ENCODE measurements around the gene EGLN1.

The EGLN1 gene

DNA sequence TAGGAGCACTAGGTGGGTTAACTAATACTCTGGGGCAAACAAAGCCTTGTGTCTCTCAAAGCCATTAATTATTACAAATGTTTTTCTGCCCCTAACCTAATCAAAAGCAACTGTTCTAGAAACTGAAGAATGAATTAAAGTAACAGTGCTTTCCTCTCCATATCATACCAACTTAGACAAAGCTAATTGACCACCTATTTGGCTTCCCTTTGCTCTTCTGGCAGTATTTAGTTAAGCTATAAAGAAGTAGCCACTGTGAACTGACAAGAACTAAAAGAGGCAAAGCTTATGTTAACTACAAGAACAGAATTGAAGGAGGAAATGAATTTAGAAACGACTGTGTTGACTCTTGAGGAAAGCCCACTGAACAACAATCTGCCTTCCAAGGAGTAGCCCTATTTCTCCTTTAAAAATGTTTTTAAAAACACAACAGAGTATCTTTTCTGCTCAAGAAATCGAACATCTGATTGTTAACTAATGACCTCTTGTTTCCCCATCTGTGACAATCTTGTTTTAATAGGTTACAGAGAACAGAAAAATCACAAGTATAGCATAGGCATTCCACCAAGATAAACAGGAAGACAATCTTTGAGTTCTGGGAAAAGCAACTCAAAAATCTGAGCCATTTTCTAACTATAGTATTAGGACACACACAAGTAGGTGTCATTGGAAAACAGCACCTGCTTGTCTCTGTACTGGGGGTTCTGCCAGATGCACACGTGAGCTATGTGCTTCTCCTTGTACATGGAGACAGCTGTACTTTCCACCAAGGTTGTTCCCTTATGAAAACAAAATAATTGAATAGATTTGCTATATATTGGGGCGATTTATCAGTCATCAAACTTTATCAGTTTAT is 3.1 kb upstream of the EGLN1 start:
- no peak for TF ChIP-seq FOXM1 (IDR thresholded peaks at IDR 0.05; ENCODE audit: borderline replicate concordance, low read depth)

DNA sequence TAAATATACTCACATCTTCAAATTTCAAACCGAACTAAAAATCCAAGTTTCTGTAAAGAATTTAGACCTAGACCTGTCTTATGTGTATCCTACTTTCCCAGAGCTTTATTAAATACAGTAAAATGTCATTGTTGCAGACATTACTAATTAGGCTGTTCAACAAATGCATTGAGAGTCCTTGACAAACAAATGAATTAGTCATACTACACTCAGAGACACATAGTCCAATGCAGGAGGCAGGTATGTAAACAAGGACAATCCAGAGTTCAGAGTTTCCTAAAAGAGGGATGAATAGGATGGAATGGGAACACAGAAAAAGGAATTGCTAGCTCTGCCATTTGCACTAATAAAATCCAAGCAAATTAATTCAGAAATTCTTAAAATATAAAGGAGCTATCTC is 1.6 kb upstream of the EGLN1 start:
- no peak for TF ChIP-seq NFIC (IDR thresholded peaks at IDR 0.05)
- TF ChIP-seq FOXM1 (IDR thresholded peaks at IDR 0.05; ENCODE audit: borderline replicate concordance, low read depth), result no peak
- TF ChIP-seq TAF1 (IDR thresholded peaks at IDR 0.05; ENCODE audit: low read depth), result no peak
- TF ChIP-seq, protein P1, sequence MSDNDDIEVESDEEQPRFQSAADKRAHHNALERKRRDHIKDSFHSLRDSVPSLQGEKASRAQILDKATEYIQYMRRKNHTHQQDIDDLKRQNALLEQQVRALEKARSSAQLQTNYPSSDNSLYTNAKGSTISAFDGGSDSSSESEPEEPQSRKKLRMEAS (IDR thresholded peaks at IDR 0.05), result no peak
- TF ChIP-seq TEAD4 (IDR thresholded peaks at IDR 0.05), result no peak
- TF ChIP-seq, protein P2, sequence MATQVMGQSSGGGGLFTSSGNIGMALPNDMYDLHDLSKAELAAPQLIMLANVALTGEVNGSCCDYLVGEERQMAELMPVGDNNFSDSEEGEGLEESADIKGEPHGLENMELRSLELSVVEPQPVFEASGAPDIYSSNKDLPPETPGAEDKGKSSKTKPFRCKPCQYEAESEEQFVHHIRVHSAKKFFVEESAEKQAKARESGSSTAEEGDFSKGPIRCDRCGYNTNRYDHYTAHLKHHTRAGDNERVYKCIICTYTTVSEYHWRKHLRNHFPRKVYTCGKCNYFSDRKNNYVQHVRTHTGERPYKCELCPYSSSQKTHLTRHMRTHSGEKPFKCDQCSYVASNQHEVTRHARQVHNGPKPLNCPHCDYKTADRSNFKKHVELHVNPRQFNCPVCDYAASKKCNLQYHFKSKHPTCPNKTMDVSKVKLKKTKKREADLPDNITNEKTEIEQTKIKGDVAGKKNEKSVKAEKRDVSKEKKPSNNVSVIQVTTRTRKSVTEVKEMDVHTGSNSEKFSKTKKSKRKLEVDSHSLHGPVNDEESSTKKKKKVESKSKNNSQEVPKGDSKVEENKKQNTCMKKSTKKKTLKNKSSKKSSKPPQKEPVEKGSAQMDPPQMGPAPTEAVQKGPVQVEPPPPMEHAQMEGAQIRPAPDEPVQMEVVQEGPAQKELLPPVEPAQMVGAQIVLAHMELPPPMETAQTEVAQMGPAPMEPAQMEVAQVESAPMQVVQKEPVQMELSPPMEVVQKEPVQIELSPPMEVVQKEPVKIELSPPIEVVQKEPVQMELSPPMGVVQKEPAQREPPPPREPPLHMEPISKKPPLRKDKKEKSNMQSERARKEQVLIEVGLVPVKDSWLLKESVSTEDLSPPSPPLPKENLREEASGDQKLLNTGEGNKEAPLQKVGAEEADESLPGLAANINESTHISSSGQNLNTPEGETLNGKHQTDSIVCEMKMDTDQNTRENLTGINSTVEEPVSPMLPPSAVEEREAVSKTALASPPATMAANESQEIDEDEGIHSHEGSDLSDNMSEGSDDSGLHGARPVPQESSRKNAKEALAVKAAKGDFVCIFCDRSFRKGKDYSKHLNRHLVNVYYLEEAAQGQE (IDR thresholded peaks at IDR 0.05; ENCODE audit: low read depth), result no peak
- TF ChIP-seq, protein P3, sequence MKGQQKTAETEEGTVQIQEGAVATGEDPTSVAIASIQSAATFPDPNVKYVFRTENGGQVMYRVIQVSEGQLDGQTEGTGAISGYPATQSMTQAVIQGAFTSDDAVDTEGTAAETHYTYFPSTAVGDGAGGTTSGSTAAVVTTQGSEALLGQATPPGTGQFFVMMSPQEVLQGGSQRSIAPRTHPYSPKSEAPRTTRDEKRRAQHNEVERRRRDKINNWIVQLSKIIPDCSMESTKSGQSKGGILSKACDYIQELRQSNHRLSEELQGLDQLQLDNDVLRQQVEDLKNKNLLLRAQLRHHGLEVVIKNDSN (IDR thresholded peaks at IDR 0.05), result no peak
- TF ChIP-seq YY1 (IDR thresholded peaks at IDR 0.05; ENCODE audit: low read depth), result no peak
- no peak for TF ChIP-seq EGR1 (IDR thresholded peaks at IDR 0.05)
- TF ChIP-seq TCF12 (IDR thresholded peaks at IDR 0.05; ENCODE audit: low read depth), result no peak
- TF ChIP-seq CREB1 (IDR thresholded peaks at IDR 0.05; ENCODE audit: low read depth), result no peak
- no peak for TF ChIP-seq CEBPB (IDR thresholded peaks at IDR 0.05)
- TF ChIP-seq RAD21 (IDR thresholded peaks at IDR 0.05; ENCODE audit: low read depth), result no peak
- TF ChIP-seq EP300 (IDR thresholded peaks at IDR 0.05; ENCODE audit: borderline replicate concordance), result no peak
- TF ChIP-seq ZBTB7A (IDR thresholded peaks at IDR 0.05; ENCODE audit: low read depth), result no peak

DNA sequence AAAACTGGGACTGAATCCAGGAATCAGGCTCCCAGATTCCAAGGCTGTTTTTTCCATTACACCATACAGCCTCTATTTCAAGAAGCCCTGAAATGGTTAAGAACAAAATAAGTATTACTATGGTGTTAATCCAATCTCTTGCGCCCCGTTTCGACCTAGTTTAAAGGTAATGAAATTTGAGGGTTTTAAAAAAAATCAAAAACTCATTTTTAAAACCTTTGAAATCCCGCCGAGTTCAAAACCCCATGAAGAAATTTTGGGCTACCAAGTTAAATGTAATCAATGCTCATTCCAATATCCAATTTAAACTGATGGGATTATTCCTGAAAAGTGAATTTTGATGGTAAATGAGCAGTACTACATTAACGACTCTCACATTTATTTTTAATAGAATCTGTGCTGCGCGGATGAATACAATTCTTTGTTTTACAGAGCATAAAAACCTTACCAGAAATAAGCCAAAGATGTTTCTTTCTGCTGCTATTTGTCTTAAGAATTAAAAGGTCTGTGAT is 767 bp upstream of the EGLN1 start:
- TF ChIP-seq TEAD4 (IDR thresholded peaks at IDR 0.05) (0 out of 2 replicates have a peak, but pooled peaks have one; percentile 46), TCF12 (IDR thresholded peaks at IDR 0.05; ENCODE audit: low read depth) (no peak), EP300 (IDR thresholded peaks at IDR 0.05; ENCODE audit: borderline replicate concordance) (no peak), CREB1 (IDR thresholded peaks at IDR 0.05; ENCODE audit: low read depth) (no peak)

DNA sequence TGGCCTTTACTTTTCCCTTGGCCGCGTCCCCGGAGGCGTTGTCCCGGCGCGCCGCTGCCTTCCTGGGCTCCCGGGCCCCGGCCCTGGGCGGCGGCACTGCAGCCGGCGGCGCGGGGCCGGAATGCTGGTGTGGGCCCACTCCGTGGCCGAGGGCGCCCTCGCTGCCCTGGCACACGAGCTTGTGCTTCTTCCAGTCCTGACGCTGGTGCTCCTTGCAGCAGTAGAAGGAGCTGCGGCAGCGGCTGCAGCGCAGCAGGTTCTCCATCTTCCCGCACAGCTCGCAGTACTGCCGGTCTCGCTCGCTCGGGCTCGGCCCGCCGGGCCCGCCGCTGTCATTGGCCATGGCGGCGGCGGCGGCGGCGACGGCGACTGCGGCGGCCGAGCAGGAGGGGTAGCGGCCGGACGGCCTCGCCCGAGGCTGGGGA is 529 bp downstream of the EGLN1 start:
- TF ChIP-seq, protein P1 (IDR thresholded peaks at IDR 0.05), result no peak
- TF ChIP-seq RAD21 (IDR thresholded peaks at IDR 0.05; ENCODE audit: low read depth) (no peak), NFIC (IDR thresholded peaks at IDR 0.05) (no peak), TCF12 (IDR thresholded peaks at IDR 0.05; ENCODE audit: low read depth) (no peak), EP300 (IDR thresholded peaks at IDR 0.05; ENCODE audit: borderline replicate concordance) (no peak; the same call in 1 of the 2 replicates), TEAD4 (IDR thresholded peaks at IDR 0.05) (no peak), CREB1 (IDR thresholded peaks at IDR 0.05; ENCODE audit: low read depth) (no peak), ZBTB7A (IDR thresholded peaks at IDR 0.05; ENCODE audit: low read depth) (no peak), TAF1 (IDR thresholded peaks at IDR 0.05; ENCODE audit: low read depth) (no peak)
- TF ChIP-seq, protein P3 (IDR thresholded peaks at IDR 0.05), result no peak
- TF ChIP-seq, protein P2 (IDR thresholded peaks at IDR 0.05; ENCODE audit: low read depth), result no peak

DNA sequence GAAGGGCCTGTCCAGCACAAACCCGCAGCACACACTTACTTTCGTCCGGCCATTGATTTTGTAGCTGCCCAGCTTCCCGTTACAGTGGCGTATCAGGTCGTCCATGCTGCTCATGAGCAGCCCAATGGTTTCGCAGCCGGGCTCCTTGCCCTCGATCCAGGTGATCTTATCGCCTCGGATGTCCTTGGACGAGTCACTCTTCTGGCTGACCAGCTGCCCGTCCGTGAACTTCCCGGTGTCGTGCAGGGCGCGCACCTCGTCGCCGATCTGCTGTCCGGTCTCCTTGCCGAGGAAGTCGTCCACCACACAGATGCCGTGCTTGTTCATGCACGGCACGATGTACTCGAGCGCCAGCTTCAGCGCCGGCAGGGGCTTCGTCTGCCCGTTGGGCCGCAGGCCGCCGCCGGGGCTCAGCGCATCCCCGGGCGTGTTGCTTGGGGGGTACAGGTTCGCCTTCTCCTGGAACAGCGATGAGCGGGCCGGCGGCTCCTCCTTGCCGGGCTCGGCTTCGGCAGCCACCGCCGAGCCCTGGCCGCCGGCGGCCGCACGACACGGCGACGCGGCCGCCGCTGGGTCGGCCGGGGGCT is 1.0 kb downstream of the EGLN1 start:
- TF ChIP-seq, protein P1 (IDR thresholded peaks at IDR 0.05), result peak; percentile 40
- 0 out of 2 replicates have a peak, but pooled peaks have one; percentile 2 for TF ChIP-seq TEAD4 (IDR thresholded peaks at IDR 0.05)
- TF ChIP-seq, protein P2 (IDR thresholded peaks at IDR 0.05; ENCODE audit: low read depth), result no peak
- peak; percentile 59; the same call in 1 of the 2 replicates for TF ChIP-seq YY1 (IDR thresholded peaks at IDR 0.05; ENCODE audit: low read depth)
